ENCODE results near the gene MEPE. TPM values are rescaled to one million over a fixed set of nuclear protein-coding genes. Genes with fewer than 3 reads are reported as not detected.

MEPE gene
- total and polyA plus RNA-seq, 2 experiments from 2014 or later: not detected

GRCh38 chr4:87864321-87864720 lies 31.6 kb downstream of the MEPE start:
- H3K36me3 ChIP-seq: no peaks in the 10 kb centered on the region
- H3K27ac ChIP-seq: no peak overlapping the region

GRCh38 chr4:87865288-87865687 lies 32.5 kb downstream of the MEPE start:
- Histone ChIP-seq H3K27me3 (no peaks in the 10 kb centered on the region), H3K4me3 (no peak overlapping the region), H3K9me3 (ENCODE audit: low read depth) (no peaks in the 10 kb centered on the region), H3K4me1 (ENCODE audit: low read depth) (peaks cover 8% of the 10 kb centered on the region), H3K27ac (no peak overlapping the region), H3K36me3 (no peaks in the 10 kb centered on the region)
- DNase-seq (ENCODE audit: low read depth in 1 of 2, low spot score in 1 of 2): no peak
- TF ChIP-seq CTCF (IDR thresholded peaks at IDR 0.05; ENCODE audit: low read depth, low read length): no peak

More at GRCh38 chr4:87864321-87864720, 31.6 kb downstream of the MEPE start:
- Histone ChIP-seq H3K9me3 (ENCODE audit: low read depth) (no peaks in the 10 kb centered on the region), H3K4me3 (no peak overlapping the region), H3K27me3 (no peaks in the 10 kb centered on the region), H3K4me1 (ENCODE audit: low read depth) (peaks cover 8% of the 10 kb centered on the region)
- no peak for DNase-seq (ENCODE audit: low read depth in 1 of 2, low spot score in 1 of 2)
- TF ChIP-seq CTCF (IDR thresholded peaks at IDR 0.05; ENCODE audit: low read depth, low read length): no peak

GRCh38 chr4:87865960-87866598 lies 33.3 kb downstream of the MEPE start:
- H3K27ac ChIP-seq: no peak overlapping the region
- no peak overlapping the region for H3K4me3 ChIP-seq

GRCh38 chr4:87868522-87868921 lies 35.8 kb downstream of the MEPE start:
- Histone ChIP-seq H3K36me3 (no peaks in the 10 kb centered on the region), H3K27ac (no peak overlapping the region), H3K27me3 (no peaks in the 10 kb centered on the region), H3K9me3 (ENCODE audit: low read depth) (no peaks in the 10 kb centered on the region), H3K4me1 (ENCODE audit: low read depth) (peaks cover 8% of the 10 kb centered on the region), H3K4me3 (no peak overlapping the region)
- TF ChIP-seq CTCF (IDR thresholded peaks at IDR 0.05; ENCODE audit: low read depth, low read length): no peak
- no peak for DNase-seq (ENCODE audit: low read depth in 1 of 2, low spot score in 1 of 2)

More at GRCh38 chr4:87865960-87866598, 33.3 kb downstream of the MEPE start:
- H3K36me3 ChIP-seq: no peaks in the 10 kb centered on the region
- no peak for DNase-seq (ENCODE audit: low read depth in 1 of 2, low spot score in 1 of 2)
- peaks cover 8% of the 10 kb centered on the region for H3K4me1 ChIP-seq (ENCODE audit: low read depth)
- no peaks in the 10 kb centered on the region for H3K9me3 ChIP-seq (ENCODE audit: low read depth)
- TF ChIP-seq CTCF (IDR thresholded peaks at IDR 0.05; ENCODE audit: low read depth, low read length): no peak
- H3K27me3 ChIP-seq: no peaks in the 10 kb centered on the region

- Histone ChIP-seq H3K27ac (no peak overlapping the region), H3K36me3 (no peaks in the 10 kb centered on the region), H3K27me3 (no peaks in the 10 kb centered on the region), H3K4me3 (no peak overlapping the region), H3K4me1 (ENCODE audit: low read depth) (no peaks in the 10 kb centered on the region), H3K9me3 (ENCODE audit: low read depth) (no peaks in the 10 kb centered on the region)
- no peak for DNase-seq (ENCODE audit: low read depth in 1 of 2, low spot score in 1 of 2)
- no peak for TF ChIP-seq CTCF (IDR thresholded peaks at IDR 0.05; ENCODE audit: low read depth, low read length)
Observed at GRCh38 chr4:87872028-87872427, 39.3 kb downstream of the MEPE start.
